HCT116 (cell line): ENCODE data around the gene SEMA6B. TPM values are rescaled to one million over a fixed set of nuclear protein-coding genes. Genes with fewer than 3 reads are reported as not detected.

Experiments used
- ATAC-seq: fragments of 200-7000 bp; cut with Tn5 transposase; 2 replicates; pipeline ENCODE4 v1.9.1; 2020; ENCODE audit warnings: mild to moderate bottlenecking, moderate library complexity
- BruUV-seq: library from RNA; stranded (reverse); fragments of 400-500 nt; replicated peaks from 2 replicates; lab custom pipeline; 2021; lab: Mats Ljungman, UMichigan
- CTCF ChIA-PET: fragments of 300-600 bp; sonication (Branson Sonifier 250); formaldehyde crosslinking; loops from one replicate; lab custom pipeline; 2021; ENCODE audit warnings: antibody characterized with exemption; lab: Charles Lee
- POLR2A ChIA-PET: fragments of 300-600, 350-600 bp; sonication (Branson Sonifier 250); formaldehyde crosslinking; loops from one replicate; lab custom pipeline; 2021; ENCODE audit warnings: antibody characterized with exemption; lab: Charles Lee
- RAD21 ChIA-PET, 2 experiments: fragments of 300-600 bp; sonication (Branson Sonifier 250); formaldehyde crosslinking; loops; one replicate each; lab custom pipeline; 2023; ENCODE audit warnings: low total read pairs in 2 of 2; ENCODE audit not compliant: uncharacterized antibody in 2 of 2, unreplicated experiment in 2 of 2, low non-redundant PET in 1 of 2; lab: Charles Lee
- DNase-seq: peaks from one replicate; pipeline ENCODE4 v3.0.0-alpha.2; 2010; ENCODE audit warnings: low read depth, low spot score
- H2AFZ ChIP-seq: fragments of 200-600 bp; shearing (Covaris generic), sonication (generic); 2 replicates; pipeline ENCODE4 v1.6.1; 2017; ENCODE audit warnings: low read depth, mixed run types, mixed read lengths, antibody characterized with exemption, low read length; ENCODE audit not compliant: poor library complexity, severe bottlenecking
- H3K27ac ChIP-seq: 2 replicates; pipeline ENCODE4 v1.5.1; 2012; ENCODE audit warnings: low read depth, low read length
- H3K27me3 ChIP-seq: fragments of 200-600 bp; sonication (generic); 2 replicates; pipeline ENCODE4 v1.6.1; 2016; ENCODE audit warnings: mixed run types, low read length, mixed read lengths; ENCODE audit not compliant: insufficient read depth
- H3K36me3 ChIP-seq, 2 experiments: fragments of 200-500 bp in 1 of 2; fragments of 200-600 bp in 1 of 2; sonication (Bioruptor generic) in 1 of 2; sonication (generic) in 1 of 2; 2 replicates each; pipeline versions ENCODE4 v1.5.1 to v1.6.1; 2014 to 2016; ENCODE audit warnings: low read length in 2 of 2, inconsistent platforms in 1 of 2, mixed read lengths in 1 of 2, mixed run types in 1 of 2; ENCODE audit not compliant: insufficient read depth in 2 of 2, control insufficient read depth in 1 of 2
- H3K4me1 ChIP-seq, 2 experiments: fragments of 200-600 bp in 1 of 2; sonication (generic) in 1 of 2; 2 replicates each; pipeline versions ENCODE4 v1.5.1 to v1.6.1; 2012 to 2017; ENCODE audit warnings: low read length in 2 of 2, inconsistent platforms in 1 of 2, mild to moderate bottlenecking in 1 of 2, mixed read lengths in 1 of 2, mixed run types in 1 of 2, moderate library complexity in 1 of 2; ENCODE audit not compliant: insufficient read depth in 2 of 2, control insufficient read depth in 1 of 2
- H3K4me2 ChIP-seq: fragments of 200-600 bp; sonication (generic); 2 replicates; pipeline ENCODE4 v1.6.1; 2017; ENCODE audit warnings: mixed run types, low read length, mixed read lengths
- H3K4me3 ChIP-seq, 2 experiments: fragments of 200-600 bp in 1 of 2; sonication (generic) in 1 of 2; replicated peaks in 1 of 2; 2 replicates each; pipeline ENCODE4 v1.5.1; 2011 to 2016; ENCODE audit warnings: low read length in 2 of 2, control low read depth in 1 of 2, low read depth in 1 of 2, mild to moderate bottlenecking in 1 of 2, mixed read lengths in 1 of 2, mixed run types in 1 of 2
- H3K79me2 ChIP-seq: fragments of 200-600 bp; sonication (generic); 2 replicates; pipeline ENCODE4 v1.6.1; 2017; ENCODE audit warnings: mild to moderate bottlenecking, mixed run types, low read length, moderate library complexity, mixed read lengths; ENCODE audit not compliant: insufficient read depth
- H3K9ac ChIP-seq: fragments of 200-600 bp; sonication (generic); 2 replicates; pipeline ENCODE4 v1.6.1; 2016; ENCODE audit warnings: low read length, mixed read lengths
- H3K9me2 ChIP-seq: fragments of 200-600 bp; sonication (generic), shearing (Covaris generic); 2 replicates; pipeline ENCODE4 v1.6.1; 2017; ENCODE audit warnings: mixed run types, mild to moderate bottlenecking, moderate library complexity; ENCODE audit not compliant: insufficient read depth
- H3K9me3 ChIP-seq, 2 experiments: fragments of 200-500 bp in 1 of 2; fragments of 200-600 bp in 1 of 2; sonication (Bioruptor generic) in 1 of 2; sonication (generic) in 1 of 2; 2 replicates each; pipeline ENCODE4 v1.6.1; 2014 to 2017; ENCODE audit warnings: low read length in 2 of 2, mixed read lengths in 2 of 2, inconsistent platforms in 1 of 2, low read depth in 1 of 2, mild to moderate bottlenecking in 1 of 2, mixed run types in 1 of 2, moderate library complexity in 1 of 2; ENCODE audit not compliant: control insufficient read depth in 1 of 2, insufficient read depth in 1 of 2
- H4K20me1 ChIP-seq: fragments of 200-600 bp; sonication (generic), shearing (Covaris generic); 2 replicates; pipeline ENCODE4 v1.6.1; 2017; ENCODE audit warnings: mixed run types, mild to moderate bottlenecking, moderate library complexity; ENCODE audit not compliant: insufficient read depth
- POLR2A ChIP-seq: IDR thresholded peaks from 2 replicates; pipeline ENCODE4 v1.7.0; 2011; ENCODE audit warnings: borderline replicate concordance; ENCODE audit not compliant: insufficient read depth, insufficient read length; ENCODE audit errors: extremely low read depth
- RAD21 ChIP-seq: IDR thresholded peaks from 2 replicates; pipeline ENCODE4 v1.6.1; 2012; ENCODE audit warnings: low read depth, mild to moderate bottlenecking
- ZFX ChIP-seq: fragments of 450-650 bp; IDR thresholded peaks from 2 replicates; pipeline ENCODE4 v1.6.1; 2017
- intact Hi-C: fragments of 100-400 bp; cut with micrococcal nuclease; formaldehyde crosslinking; loops from 2 replicates; pipeline ENCODE4 v1.10.0; 2022
- total RNA-seq: library from RNA; stranded (reverse); gene quantifications from one replicate; pipeline ENCODE4 v1.2.1, GENCODE V29; 2021; ENCODE audit not compliant: unreplicated experiment
- TF ChIP-seq, protein P1 (sequence below), 3 experiments: fragments of 200-600 bp in 1 of 3; sonication (generic) in 1 of 3; IDR thresholded peaks in 2 of 3; conservative IDR thresholded peaks in 1 of 3; 2 replicates each; pipeline ENCODE4 v1.5.1; 2012 to 2017; ENCODE audit warnings: low read depth in 2 of 3, low read length in 2 of 3, antibody characterized with exemption in 1 of 3, borderline replicate concordance in 1 of 3, control low read depth in 1 of 3, mild to moderate bottlenecking in 1 of 3, mixed read lengths in 1 of 3, mixed run types in 1 of 3, moderate library complexity in 1 of 3; ENCODE audit not compliant: insufficient read depth in 1 of 3
- TF ChIP-seq, protein P2 (sequence below): IDR thresholded peaks from 2 replicates; pipeline ENCODE4 v1.6.1; 2011; ENCODE audit warnings: mild to moderate bottlenecking, low read length, moderate library complexity; ENCODE audit not compliant: insufficient replicate concordance; ENCODE audit errors: extremely low read depth

The SEMA6B gene
- total RNA-seq, 1 experiment from 2014 or later = 58.4 TPM

DNA sequence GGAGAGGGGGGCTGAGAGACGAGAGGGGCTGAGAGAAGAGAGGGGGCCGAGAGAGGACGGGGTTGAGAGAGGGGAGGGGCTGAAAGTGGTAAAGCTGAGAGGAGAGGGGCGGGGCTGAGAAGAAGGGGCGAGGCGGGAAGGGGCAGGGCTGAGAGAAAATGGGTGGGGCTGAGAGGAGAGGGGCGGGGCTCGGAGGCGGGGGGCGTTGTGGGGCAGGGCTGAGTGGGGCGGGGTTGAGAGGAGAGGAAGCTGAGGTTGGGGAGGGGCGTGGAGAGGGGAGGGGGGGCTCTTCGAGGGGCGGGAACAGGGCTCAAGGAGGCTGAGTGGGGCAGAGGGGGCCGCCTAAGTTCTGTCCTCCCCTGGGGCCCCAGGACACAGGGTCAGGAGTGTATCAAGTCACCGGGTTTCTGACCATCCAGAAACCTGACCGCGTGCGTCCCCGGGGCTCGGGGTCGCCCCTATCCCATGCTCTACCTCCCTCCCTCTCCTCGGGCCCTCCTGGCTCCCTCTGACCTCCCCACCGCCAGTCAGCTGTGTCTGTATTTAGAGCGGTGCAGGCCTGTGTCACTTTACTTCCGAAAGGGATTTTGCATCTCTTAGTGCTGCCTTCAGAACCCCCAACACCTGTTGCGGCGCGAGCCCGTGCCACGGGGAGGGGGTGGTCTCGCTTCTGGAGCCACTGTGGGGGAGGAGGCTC lies 38.6 kb upstream of the SEMA6B start:
- peak overlapping the region; percentile 31 to 38 for H3K4me3 ChIP-seq
- DNase-seq (no peak), ATAC-seq (peak; percentile 83)
- H3K9ac ChIP-seq = peak overlapping the region; percentile 30; the same call in 1 of the 2 replicates
- H3K36me3 ChIP-seq = no peaks in the 10 kb centered on the region
- TF ChIP-seq RAD21 (no peak), POLR2A (no peak), ZFX (no peak)
- TF ChIP-seq, protein P1, sequence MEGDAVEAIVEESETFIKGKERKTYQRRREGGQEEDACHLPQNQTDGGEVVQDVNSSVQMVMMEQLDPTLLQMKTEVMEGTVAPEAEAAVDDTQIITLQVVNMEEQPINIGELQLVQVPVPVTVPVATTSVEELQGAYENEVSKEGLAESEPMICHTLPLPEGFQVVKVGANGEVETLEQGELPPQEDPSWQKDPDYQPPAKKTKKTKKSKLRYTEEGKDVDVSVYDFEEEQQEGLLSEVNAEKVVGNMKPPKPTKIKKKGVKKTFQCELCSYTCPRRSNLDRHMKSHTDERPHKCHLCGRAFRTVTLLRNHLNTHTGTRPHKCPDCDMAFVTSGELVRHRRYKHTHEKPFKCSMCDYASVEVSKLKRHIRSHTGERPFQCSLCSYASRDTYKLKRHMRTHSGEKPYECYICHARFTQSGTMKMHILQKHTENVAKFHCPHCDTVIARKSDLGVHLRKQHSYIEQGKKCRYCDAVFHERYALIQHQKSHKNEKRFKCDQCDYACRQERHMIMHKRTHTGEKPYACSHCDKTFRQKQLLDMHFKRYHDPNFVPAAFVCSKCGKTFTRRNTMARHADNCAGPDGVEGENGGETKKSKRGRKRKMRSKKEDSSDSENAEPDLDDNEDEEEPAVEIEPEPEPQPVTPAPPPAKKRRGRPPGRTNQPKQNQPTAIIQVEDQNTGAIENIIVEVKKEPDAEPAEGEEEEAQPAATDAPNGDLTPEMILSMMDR (IDR thresholded peaks at IDR 0.05 in 2 of 3, conservative IDR thresholded peaks at IDR 0.05 in 1 of 3; ENCODE audit: borderline replicate concordance in 1 of 3, insufficient read depth in 1 of 3, low read depth in 2 of 3, low read length in 2 of 3) = no peak
- TF ChIP-seq, protein P2, sequence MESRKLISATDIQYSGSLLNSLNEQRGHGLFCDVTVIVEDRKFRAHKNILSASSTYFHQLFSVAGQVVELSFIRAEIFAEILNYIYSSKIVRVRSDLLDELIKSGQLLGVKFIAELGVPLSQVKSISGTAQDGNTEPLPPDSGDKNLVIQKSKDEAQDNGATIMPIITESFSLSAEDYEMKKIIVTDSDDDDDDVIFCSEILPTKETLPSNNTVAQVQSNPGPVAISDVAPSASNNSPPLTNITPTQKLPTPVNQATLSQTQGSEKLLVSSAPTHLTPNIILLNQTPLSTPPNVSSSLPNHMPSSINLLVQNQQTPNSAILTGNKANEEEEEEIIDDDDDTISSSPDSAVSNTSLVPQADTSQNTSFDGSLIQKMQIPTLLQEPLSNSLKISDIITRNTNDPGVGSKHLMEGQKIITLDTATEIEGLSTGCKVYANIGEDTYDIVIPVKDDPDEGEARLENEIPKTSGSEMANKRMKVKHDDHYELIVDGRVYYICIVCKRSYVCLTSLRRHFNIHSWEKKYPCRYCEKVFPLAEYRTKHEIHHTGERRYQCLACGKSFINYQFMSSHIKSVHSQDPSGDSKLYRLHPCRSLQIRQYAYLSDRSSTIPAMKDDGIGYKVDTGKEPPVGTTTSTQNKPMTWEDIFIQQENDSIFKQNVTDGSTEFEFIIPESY = no peak
- no peak overlapping the region for H2AFZ ChIP-seq
- H3K79me2 ChIP-seq = no peaks in the 10 kb centered on the region
- POLR2A ChIA-PET = interaction anchor here (0.6 to 1.3 kb wide), 4 partner anchors 9 to 15 kb away, joined by 3 to 4 read pairs (median 3); no protein-coding TSS in a partner anchor
- intact Hi-C loops = no loop called here
- RAD21 ChIA-PET = interaction anchor here (0.6 to 1.1 kb wide), 2 partner anchors 10 to 18 kb away, joined by 3 to 7 read pairs; no protein-coding TSS in a partner anchor
- no peaks in the 10 kb centered on the region for H4K20me1 ChIP-seq
- no TSS peak for BruUV-seq
- H3K27ac ChIP-seq = peak overlapping the region; percentile 38; the same call in 1 of the 2 replicates
- CTCF ChIA-PET = interaction anchor here (0.6 to 1.7 kb wide), 6 partner anchors 9 to 193 kb away, joined by 3 to 4 read pairs (median 4); partner anchors contain the start of gene FEM1A
- H3K27me3 ChIP-seq = no peaks in the 10 kb centered on the region
- peak overlapping the region; percentile 66 for H3K4me2 ChIP-seq
- H3K9me3 ChIP-seq = no peaks in the 10 kb centered on the region
- H3K9me2 ChIP-seq = no peaks in the 10 kb centered on the region
- peaks cover 6 to 19% of the 10 kb centered on the region in 2 experiments for H3K4me1 ChIP-seq
